DND-41 (cell line): Measurements from ENCODE around the gene PSMB11.

Experiments
- ATAC-seq: fragments of 200-7000 bp; cut with Tn5 transposase; 3 replicates; pipeline ENCODE4 v1.9.1; 2021; ENCODE audit warnings: low read depth; ENCODE audit not compliant: insufficient read depth
- DNase-seq: peaks from one replicate; pipeline ENCODE4 v3.0.0-alpha.2; 2020
- H2AFZ ChIP-seq: 2 replicates; pipeline ENCODE4 v1.6.0; 2012; ENCODE audit warnings: low read depth, low read length
- H3K27ac ChIP-seq: 2 replicates; pipeline ENCODE4 v1.5.1; 2012; ENCODE audit warnings: low read length, inconsistent platforms
- H3K27me3 ChIP-seq: fragments of 200-600 bp; sonication (generic); 2 replicates; pipeline ENCODE4 v1.6.0; 2012; ENCODE audit warnings: low read length, mild to moderate bottlenecking, inconsistent platforms; ENCODE audit not compliant: insufficient read depth, poor library complexity
- H3K36me3 ChIP-seq: 2 replicates; pipeline ENCODE4 v1.5.1; 2012; ENCODE audit warnings: low read length, inconsistent platforms; ENCODE audit not compliant: insufficient read depth
- H3K4me1 ChIP-seq: 2 replicates; pipeline ENCODE4 v1.5.1; 2012; ENCODE audit warnings: mild to moderate bottlenecking, low read length; ENCODE audit not compliant: insufficient read depth
- H3K4me2 ChIP-seq: 2 replicates; pipeline ENCODE4 v1.6.0; 2012; ENCODE audit warnings: mild to moderate bottlenecking, moderate library complexity, low read length, inconsistent platforms; ENCODE audit not compliant: insufficient read depth
- H3K4me3 ChIP-seq, 2 experiments: fragments of 200-600 bp in 1 of 2; shearing (Covaris generic) in 1 of 2; 2 replicates each; pipeline ENCODE4 v1.5.1; 2012 to 2016; ENCODE audit warnings: inconsistent platforms in 2 of 2, low read length in 2 of 2, mild to moderate bottlenecking in 2 of 2, low read depth in 1 of 2, moderate library complexity in 1 of 2
- H3K79me2 ChIP-seq: 2 replicates; pipeline ENCODE4 v1.6.0; 2012; ENCODE audit warnings: low read length, inconsistent platforms; ENCODE audit not compliant: insufficient read depth
- H3K9ac ChIP-seq: 2 replicates; pipeline ENCODE4 v1.6.0; 2012; ENCODE audit warnings: low read depth, mild to moderate bottlenecking, inconsistent platforms, low read length, moderate library complexity
- H3K9me3 ChIP-seq: 2 replicates; pipeline ENCODE4 v1.5.1; 2012; ENCODE audit warnings: low read length, moderate library complexity, mild to moderate bottlenecking, inconsistent platforms; ENCODE audit not compliant: insufficient read depth, severe bottlenecking
- H4K20me1 ChIP-seq: 2 replicates; pipeline ENCODE4 v1.6.0; 2012; ENCODE audit warnings: low read length; ENCODE audit not compliant: insufficient read depth
- EZH2 ChIP-seq: IDR thresholded peaks from 3 replicates; pipeline ENCODE4 v1.6.1; 2012; ENCODE audit warnings: borderline replicate concordance, low read depth, mild to moderate bottlenecking, moderate library complexity, low read length, inconsistent platforms; ENCODE audit not compliant: severe bottlenecking
- TF ChIP-seq, protein P1 (sequence below): IDR thresholded peaks from 2 replicates; pipeline ENCODE4 v1.5.1; 2012; ENCODE audit warnings: borderline replicate concordance, low read length, moderate library complexity, mild to moderate bottlenecking; ENCODE audit not compliant: poor library complexity, severe bottlenecking; ENCODE audit errors: extremely low read depth

The PSMB11 gene

DNA sequence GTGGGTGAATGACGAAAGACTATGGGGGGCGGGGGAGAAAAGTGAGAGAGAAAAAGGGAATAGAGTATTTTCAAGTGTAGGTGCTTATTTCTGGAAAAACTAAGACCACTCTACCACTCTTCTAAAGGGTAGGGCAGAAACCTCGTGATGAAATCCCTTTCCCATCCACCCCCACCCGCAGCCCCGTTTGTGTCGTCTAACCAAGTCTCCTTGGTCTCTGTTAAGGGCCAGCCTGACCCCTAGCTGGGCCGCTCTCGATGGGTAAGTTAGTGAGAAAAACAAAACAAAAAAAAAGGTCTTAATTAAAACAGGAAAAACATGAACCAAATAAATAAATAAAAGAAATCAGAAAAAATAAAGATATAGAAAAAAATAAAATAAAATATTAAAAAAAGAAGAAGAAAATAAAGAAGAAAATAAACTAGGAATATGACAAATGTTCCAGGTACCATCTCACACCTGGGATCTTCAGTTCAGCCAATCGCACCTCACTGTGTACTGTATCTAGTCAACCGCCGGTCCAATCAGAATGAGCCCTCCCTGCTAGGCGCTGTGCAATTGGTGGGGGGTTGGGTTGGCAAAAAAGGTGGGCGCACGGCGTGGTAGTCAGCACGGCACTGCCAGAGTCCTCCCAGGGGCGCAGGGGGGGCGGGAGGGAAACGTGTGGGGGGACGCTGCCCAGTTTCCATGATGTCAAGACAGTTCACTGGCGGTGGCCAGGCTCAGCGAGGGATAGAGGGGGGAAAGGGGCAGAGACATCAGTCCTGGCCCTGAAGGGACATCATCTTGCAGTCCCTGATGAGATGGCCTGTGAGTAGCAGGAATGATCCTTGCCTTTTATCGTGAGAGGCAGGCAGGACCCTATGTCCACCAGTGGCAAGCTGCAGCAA lies 25.1 kb downstream of the PSMB11 start:
- no peak for DNase-seq
- peaks cover 32% of the 10 kb centered on the region for H3K4me1 ChIP-seq
- H3K4me2 ChIP-seq = no peak overlapping the region
- H3K79me2 ChIP-seq = peaks cover 57% of the 10 kb centered on the region
- H3K27ac ChIP-seq = no peak overlapping the region
- ATAC-seq = no peak
- no peak for TF ChIP-seq EZH2
- TF ChIP-seq, protein P1, sequence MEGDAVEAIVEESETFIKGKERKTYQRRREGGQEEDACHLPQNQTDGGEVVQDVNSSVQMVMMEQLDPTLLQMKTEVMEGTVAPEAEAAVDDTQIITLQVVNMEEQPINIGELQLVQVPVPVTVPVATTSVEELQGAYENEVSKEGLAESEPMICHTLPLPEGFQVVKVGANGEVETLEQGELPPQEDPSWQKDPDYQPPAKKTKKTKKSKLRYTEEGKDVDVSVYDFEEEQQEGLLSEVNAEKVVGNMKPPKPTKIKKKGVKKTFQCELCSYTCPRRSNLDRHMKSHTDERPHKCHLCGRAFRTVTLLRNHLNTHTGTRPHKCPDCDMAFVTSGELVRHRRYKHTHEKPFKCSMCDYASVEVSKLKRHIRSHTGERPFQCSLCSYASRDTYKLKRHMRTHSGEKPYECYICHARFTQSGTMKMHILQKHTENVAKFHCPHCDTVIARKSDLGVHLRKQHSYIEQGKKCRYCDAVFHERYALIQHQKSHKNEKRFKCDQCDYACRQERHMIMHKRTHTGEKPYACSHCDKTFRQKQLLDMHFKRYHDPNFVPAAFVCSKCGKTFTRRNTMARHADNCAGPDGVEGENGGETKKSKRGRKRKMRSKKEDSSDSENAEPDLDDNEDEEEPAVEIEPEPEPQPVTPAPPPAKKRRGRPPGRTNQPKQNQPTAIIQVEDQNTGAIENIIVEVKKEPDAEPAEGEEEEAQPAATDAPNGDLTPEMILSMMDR = no peak
- H3K9ac ChIP-seq = 0 out of 2 replicates have a peak overlapping the region, but pooled peaks have one; percentile 5
- H3K9me3 ChIP-seq = no peaks in the 10 kb centered on the region
- H4K20me1 ChIP-seq = peaks cover 43% of the 10 kb centered on the region
- H3K27me3 ChIP-seq = no peaks in the 10 kb centered on the region
- H3K4me3 ChIP-seq = no peak overlapping the region
- no peak overlapping the region for H2AFZ ChIP-seq
- peaks cover 80% of the 10 kb centered on the region for H3K36me3 ChIP-seq

DNA sequence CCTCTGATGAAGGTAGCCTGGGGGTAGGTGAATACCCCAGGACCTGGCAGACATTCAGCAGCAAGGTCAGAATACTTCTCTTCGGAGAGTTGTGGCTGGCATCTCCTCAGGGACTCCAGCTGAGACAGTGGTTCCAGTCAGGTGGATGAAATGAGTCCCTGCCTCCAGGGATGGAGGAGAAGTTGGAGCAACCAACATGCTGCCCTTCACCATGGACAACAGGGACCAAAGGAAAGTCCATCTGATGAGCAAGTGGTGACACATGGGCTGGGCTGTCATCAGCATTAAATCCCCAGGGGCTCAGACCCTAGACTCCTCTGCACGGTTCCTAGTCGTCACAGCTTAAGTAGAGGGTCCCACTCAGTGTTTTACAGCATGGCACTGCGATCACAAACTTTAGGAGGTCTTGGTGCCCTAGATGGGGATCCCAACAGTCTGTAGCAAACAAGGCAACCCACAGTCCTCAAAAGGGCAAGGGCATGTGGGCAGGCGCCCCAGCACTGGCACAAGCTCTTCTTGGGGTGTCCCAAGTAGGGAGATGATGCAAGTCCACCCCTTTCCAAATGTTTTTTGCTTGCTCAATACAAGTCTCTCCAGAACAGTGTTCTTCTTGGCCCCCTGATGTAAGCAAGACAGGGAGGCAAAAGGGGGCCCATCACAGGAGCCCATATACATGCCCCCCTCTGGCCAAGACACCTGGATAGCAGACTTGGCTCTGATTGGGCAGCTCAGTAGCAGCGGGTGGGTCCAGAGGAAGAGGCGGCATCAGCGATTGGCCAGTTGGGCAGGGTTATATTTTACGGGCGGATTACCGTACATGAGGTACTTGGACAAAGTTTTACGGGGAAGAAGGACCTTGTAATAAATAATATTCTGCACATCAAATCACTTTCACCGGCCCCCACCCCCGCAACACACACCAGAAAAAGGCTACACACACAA lies 26.1 kb downstream of the PSMB11 start:
- Histone ChIP-seq H3K36me3 (peaks cover 79% of the 10 kb centered on the region), H3K4me3 (0 out of 4 replicates have a peak overlapping the region, but pooled peaks of 1 of the 2 experiments have one; percentile 28), H3K9me3 (no peaks in the 10 kb centered on the region), H4K20me1 (peaks cover 43% of the 10 kb centered on the region), H2AFZ (no peak overlapping the region), H3K4me2 (peak overlapping the region; percentile 46), H3K79me2 (peaks cover 57% of the 10 kb centered on the region), H3K4me1 (peaks cover 40% of the 10 kb centered on the region), H3K9ac (no peak overlapping the region), H3K27me3 (no peaks in the 10 kb centered on the region), H3K27ac (0 out of 2 replicates have a peak overlapping the region, but pooled peaks have one; percentile 45)
- TF ChIP-seq, protein P1 = no peak
- no peak for TF ChIP-seq EZH2
- ATAC-seq (no peak), DNase-seq (no peak)

DNA sequence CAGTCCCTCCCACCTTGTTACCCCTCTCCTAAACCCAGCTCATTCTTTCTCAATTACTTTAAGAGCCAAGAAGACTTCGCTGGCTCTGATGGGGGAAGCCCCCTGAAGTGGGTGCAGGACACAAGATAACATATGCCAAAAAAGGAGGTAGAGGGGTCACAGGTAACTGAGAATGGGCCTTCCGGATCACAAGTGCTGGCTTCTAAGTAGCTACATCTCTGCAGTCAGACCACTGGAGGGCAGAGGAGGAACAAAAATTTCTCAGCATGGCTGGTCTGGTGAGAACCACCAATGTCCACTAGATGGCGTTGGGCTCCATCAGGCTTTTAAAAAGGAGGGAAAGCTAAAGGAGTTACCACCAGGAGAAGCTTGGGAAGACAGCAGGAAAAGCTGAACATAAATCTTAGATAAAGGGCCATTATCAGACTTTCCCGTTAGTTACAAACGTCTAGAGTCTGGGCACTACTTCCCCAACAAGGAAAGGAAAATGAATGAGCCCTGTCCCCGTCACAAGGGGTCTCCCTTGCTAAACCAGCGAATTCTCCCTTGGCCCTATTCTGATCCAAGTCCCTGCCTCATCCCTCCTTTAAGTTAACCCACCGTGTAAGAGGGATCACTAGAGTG lies 26.9 kb downstream of the PSMB11 start:
- H3K9ac ChIP-seq = no peak overlapping the region
- peak; percentile 75 for ATAC-seq
- H3K36me3 ChIP-seq = peaks cover 71% of the 10 kb centered on the region
- peak overlapping the region; percentile 45; the same call in 1 of the 2 replicates for H3K27ac ChIP-seq
- H3K9me3 ChIP-seq = no peaks in the 10 kb centered on the region
- peaks cover 40% of the 10 kb centered on the region for H3K4me1 ChIP-seq
- no peaks in the 10 kb centered on the region for H3K27me3 ChIP-seq
- H3K4me3 ChIP-seq = peak overlapping the region in 1 of 2 experiments; percentile 28; a peak in 1 of 4 replicates
- TF ChIP-seq, protein P1 = peak; percentile 99
- TF ChIP-seq EZH2 = no peak
- peak overlapping the region; percentile 92 for H3K4me2 ChIP-seq
- peaks cover 57% of the 10 kb centered on the region for H3K79me2 ChIP-seq
- peaks cover 42% of the 10 kb centered on the region for H4K20me1 ChIP-seq
- peak; percentile 82 for DNase-seq
- no peak overlapping the region for H2AFZ ChIP-seq
